ENCODE data around the gene TRIP4. TPM values are rescaled to one million over a fixed set of nuclear protein-coding genes. Genes with fewer than 3 reads are reported as not detected.
"Not testable (repeated sequence)": the region's sequence is repeated elsewhere in the genome, so short reads cannot be mapped to it uniquely, and the experiment has no call there.

Gene TRIP4
- total RNA-seq, 1 experiment from 2014 or later: 6.3 TPM

GRCh38 chr15:64476550-64476949, 88.9 kb downstream of the TRIP4 start:
- DNase-seq (ENCODE audit: extremely low read depth, low read depth): no peak

DNA sequence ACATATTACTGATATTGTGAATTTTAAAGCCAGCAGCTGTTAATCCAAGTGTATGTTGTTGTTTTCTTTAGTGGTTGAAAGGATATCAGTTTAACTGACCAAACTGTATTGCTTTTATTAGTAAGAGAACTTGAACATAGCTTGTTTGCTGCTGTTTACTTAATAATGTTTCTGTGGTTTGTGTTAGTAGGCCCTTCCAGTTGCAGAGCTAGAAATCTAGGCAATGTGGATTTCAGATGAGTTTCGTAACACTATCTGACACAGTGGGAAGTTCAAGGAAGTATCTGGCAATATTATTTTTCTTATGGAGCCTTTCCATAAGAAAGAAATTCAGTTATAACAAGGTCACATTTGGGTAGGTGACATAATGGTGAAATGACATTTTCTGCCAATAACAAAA, 91.2 kb downstream of the TRIP4 start:
- DNase-seq (ENCODE audit: extremely low read depth, low read depth): no peak

DNA sequence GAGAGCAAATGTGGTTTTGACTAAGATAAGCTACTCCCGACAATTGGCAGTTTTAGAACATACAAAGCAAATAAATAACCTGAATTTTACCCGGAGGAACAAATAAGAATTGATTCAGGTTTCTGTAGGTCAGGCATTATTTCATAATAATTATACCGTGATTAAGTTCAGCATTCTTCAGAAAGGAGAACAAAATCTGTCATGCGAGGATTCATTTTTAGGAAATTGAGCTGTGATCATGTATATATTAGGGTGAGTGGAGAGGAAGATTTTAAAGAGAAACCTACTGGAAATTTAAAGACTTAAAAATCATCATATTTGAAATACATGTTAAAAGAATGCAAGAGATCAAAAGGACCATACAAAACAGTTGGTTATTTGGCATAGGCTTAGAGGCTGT, 93.3 kb downstream of the TRIP4 start:
- no peak for DNase-seq (ENCODE audit: extremely low read depth, low read depth)

DNA sequence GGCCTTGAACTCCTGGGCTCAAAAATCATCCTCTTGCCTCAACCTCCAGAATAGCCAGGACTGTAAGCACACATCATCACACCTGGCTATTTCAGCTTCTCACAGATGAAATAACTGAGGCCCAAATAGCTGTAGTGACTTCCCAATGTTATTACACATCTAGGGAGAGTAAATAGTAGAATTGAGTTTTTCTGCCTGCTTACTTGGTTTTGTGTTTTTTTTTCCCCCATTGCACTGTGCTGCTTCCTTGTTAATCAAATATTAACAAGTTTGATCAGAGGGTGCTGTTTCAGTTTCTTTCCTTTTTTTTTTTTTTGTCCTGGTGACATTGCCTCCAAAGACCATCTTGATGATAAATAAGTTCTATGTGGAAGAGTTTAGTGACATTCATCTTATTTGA, 96.1 kb downstream of the TRIP4 start:
- no peak for DNase-seq (ENCODE audit: extremely low read depth, low read depth)

DNA sequence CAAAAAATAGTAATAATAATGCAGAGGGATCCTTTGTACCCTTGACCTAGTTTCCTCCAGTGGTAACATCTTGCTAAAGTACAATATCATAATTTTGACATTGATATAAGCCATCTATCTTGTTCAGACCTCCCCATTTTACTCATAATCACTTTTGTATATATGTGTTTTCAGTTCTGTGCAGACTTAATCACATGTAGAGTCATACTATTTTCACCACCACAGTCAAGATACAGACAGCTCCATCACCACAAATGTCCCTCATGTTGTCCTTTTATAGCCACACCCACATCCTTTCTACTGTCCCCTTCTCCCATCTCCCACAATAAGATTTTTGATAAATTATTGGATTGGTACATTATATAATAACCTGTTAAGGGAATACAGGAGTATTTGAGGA, 98.2 kb downstream of the TRIP4 start:
- no peak for DNase-seq (ENCODE audit: extremely low read depth, low read depth)

DNA sequence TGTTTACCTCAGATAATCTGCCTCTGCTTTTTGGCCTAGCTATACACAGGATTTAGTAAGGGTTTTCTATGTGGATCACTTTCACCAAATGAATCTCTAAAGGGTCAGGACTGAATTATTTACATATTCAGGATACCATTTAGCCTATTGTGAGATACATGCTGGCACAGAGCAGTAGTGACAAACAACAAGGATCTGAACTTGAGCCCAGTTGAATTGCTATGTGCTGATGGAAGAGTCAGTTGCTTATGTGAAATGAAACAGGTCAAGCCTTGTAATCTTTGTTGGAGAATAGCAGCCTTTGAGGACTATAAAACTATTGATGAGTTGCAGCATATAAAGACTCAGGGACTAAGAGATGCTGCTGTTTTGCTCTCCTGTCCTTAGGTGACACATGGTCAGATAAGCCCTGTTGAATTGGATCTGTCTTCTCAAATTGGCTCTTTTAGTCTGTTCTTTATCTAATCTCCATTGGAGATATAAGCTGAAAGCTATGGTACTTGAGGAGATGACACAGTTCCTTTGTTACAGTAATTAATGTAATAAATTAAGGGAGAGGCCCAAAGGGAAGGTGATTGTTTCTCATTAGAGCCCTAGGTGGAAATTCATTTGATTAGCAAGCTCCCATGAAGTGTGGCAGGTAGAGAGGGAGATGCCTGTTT, 103.1 kb downstream of the TRIP4 start:
- no peak for DNase-seq (ENCODE audit: extremely low read depth, low read depth)

DNA sequence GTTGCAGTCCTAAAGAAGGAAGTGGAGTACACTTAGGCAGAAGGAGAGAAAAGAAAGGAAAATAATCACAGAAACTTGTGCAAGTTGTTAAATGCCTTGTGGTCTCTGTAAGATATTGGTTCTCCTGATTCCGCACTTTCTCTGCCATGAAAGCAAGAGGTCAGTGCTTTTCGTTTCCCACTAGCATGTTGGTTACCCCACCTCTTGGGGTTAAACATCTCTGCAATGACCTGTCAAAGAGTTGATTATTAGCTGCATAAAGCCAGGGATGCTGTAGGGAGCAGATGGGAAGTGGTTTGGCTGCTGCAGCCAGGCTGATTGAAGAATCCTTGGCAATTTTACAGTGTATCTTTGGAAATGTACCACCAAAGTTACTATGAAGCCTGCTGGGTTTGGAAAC, 106.0 kb downstream of the TRIP4 start:
- DNase-seq (ENCODE audit: extremely low read depth, low read depth): no peak

- DNase-seq (ENCODE audit: extremely low read depth, low read depth): not testable (repeated sequence)
Measured at GRCh38 chr15:64495968-64496367, 108.3 kb downstream of the TRIP4 start.

GRCh38 chr15:64500695-64501395, 113.2 kb downstream of the TRIP4 start:
- DNase-seq (ENCODE audit: extremely low read depth, low read depth): no peak

DNA sequence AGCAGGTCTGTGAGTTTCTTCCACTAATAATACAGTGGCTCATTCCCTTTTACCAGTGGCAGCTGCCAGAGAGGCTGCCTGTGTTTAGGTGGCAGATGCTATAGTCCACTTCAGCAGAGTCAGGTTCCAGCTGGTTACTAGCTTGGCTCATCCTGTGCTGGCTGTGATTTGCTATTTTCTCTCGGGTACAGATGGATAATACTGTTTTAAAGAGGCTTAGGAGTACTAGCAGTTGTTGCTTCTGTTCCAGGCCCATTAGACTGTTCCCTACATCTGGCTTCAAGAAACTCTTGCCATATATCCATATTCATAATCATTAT, 113.7 kb downstream of the TRIP4 start:
- no peak for DNase-seq (ENCODE audit: extremely low read depth, low read depth)

- no peak for DNase-seq (ENCODE audit: extremely low read depth, low read depth)
Measured at GRCh38 chr15:64502151-64502550, 114.5 kb downstream of the TRIP4 start.

DNA sequence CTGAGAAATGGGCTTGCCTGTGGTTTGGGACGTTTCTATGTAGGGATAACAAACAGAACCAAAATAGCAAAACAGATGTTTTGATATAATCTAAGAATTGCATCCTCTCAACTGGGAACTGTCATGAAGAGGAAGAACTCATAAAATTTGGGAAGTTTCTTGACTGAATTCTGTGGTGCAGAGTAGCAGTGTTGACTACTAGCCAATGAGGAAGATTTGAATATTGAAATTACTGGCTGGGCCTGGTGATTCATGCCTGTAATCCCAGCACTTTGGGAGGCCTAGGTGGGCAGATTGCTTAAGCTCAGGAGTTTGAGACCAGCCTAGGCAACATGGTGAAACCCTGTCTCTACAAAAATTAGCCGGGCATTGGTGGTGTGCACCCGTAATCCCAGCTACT, 114.9 kb downstream of the TRIP4 start:
- DNase-seq (ENCODE audit: extremely low read depth, low read depth): no peak

GRCh38 chr15:64503197-64503596, 115.6 kb downstream of the TRIP4 start:
- DNase-seq (ENCODE audit: extremely low read depth, low read depth): no peak

- no peak for DNase-seq (ENCODE audit: extremely low read depth, low read depth)
Measured at GRCh38 chr15:64503640-64504039, 116.0 kb downstream of the TRIP4 start.

Small RNAs within 50 kb of the gene (small RNA-seq; reads per million reads assigned to genes)
- 0 reads per million in 2 experiments for gene RF00019
- gene RF00554: 0 to 0.02 reads per million in 2 experiments

Other genes starting within 250 kb of the TRIP4 start
- gene SNX22, start 236.1 kb upstream of the TRIP4 start, total RNA-seq (2014; rRNA removed; shearing (Covaris generic)): 0.09 and 0.42 TPM in 2 replicates
- gene PPIB, start 224.8 kb upstream of the TRIP4 start, total RNA-seq (2014; rRNA removed; shearing (Covaris generic)): 484 and 544 TPM in 2 replicates
- gene CSNK1G1, start 31.7 kb upstream of the TRIP4 start, total RNA-seq (2014; rRNA removed; shearing (Covaris generic)): 17.5 and 20.7 TPM in 2 replicates
- 69.7 and 105 TPM in 2 replicates for gene PCLAF, start 6.4 kb upstream of the TRIP4 start, total RNA-seq (2014; rRNA removed; shearing (Covaris generic))
- 15.0 and 15.9 TPM in 2 replicates for gene ZNF609, start 72.7 kb downstream of the TRIP4 start, total RNA-seq (2014; rRNA removed; shearing (Covaris generic))

Measured in NCI-H460 (cell line).